Raji (cell line): ENCODE results near the gene TIMP1.

Experiments
- POLR2A ChIP-seq: IDR thresholded peaks from 2 replicates; pipeline ENCODE4 v1.6.1; 2011; ENCODE audit warnings: low read depth, low read length, control low read depth; ENCODE audit not compliant: insufficient read depth

TIMP1 gene

DNA sequence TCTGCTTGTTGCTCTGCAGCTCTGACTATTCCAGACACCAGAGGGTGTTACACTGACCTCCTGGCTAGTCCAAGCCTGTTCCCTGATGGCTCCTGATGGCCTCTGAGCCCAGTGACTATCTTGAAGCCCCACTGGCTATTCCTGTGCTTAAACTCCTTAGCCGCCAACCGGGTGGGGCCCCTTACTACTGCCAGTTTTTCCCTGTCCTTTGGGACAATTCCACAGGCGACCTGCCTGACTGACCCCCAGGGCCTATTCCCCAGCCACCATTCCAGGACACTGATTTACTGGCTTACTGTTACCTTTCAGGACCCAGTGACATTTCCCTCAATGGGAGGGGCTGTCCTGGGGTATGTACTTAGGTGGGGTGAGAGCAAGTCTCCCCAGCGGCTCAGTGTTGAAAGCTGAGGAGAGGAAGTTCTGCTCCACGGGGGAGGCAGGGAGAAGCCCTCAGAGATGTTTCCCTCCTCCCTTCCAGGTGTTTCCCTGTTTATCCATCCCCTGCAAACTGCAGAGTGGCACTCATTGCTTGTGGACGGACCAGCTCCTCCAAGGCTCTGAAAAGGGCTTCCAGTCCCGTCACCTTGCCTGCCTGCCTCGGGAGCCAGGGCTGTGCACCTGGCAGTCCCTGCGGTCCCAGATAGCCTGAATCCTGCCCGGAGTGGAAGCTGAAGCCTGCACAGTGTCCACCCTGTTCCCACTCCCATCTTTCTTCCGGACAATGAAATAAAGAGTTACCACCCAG lies 4.0 kb downstream of the TIMP1 start:
- no peak for TF ChIP-seq POLR2A

DNA sequence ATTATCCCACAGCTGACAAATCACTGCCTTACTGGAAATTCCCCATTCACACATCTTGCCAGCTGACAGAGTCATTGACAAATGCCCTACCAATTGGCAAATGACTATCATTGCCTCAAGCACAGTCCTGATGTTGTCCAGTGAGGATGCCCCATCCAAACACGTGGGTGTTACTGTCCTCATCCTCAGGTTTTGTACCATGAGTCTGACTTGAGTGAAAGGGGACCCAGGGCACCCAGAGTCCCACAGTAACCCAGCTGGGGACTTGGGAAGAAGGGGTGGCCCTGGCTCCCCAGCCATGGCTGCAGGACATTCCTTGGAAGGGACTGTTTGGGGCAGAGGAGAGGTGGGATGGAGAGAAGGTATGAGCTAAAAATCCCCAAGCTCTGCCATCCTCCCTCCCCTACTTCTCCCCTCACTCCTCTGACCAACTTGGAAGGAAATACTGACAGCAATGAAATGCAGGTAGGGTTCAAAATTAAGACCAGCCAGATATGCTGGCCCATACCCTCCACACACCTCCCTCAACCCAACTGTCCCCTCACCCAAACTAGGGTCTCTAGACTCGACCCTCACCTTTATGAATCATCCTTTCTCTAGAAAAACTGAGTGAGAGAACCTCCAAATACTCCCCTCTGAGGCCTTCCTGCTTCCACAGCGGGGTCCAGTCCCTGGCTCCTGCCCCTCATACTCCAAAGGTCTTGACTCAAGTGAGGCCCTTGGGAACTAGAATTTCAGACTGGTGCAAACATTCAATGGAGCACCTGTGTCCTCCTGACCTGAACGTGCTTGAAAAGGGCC lies 5.1 kb downstream of the TIMP1 start:
- no peak for TF ChIP-seq POLR2A

DNA sequence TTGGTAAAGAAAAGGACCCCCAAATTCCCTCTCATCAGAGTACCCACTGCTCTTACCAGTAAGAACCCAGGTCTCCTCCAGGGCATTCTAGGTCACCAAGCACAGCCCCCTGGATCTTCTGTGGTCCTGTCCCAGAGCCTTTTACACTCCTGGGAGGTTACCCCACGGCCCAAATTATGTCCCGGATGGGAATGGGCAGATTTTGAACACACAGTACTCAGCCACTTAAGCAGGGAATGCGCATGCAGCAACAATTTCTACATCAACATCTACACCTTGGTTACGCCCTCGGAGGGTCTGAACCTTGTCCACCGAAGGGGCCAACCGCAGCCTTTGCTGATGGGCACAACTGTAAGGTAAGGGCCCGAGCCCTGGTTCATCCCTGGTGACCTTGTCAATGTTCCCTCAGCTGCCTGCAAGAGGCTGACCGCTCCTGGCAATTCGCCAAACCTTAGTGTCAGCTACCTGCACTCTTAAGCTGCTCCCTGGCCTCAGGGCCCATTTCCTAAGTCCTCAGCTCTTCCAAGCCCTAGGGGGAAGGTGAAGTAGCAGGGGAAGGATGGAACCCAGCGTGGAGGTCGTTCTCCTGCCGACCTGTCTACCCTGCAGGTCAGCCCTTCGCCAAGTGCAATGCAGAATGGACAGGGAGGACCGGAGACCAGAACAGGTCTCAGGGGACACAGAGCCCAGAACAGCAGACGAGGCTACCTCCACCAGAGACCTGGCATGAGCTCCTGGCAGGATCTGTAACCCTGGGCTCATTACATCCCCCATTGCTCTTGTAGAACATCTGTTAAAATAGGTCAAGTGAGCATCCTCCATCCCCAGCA lies 5.9 kb downstream of the TIMP1 start:
- no peak for TF ChIP-seq POLR2A

DNA sequence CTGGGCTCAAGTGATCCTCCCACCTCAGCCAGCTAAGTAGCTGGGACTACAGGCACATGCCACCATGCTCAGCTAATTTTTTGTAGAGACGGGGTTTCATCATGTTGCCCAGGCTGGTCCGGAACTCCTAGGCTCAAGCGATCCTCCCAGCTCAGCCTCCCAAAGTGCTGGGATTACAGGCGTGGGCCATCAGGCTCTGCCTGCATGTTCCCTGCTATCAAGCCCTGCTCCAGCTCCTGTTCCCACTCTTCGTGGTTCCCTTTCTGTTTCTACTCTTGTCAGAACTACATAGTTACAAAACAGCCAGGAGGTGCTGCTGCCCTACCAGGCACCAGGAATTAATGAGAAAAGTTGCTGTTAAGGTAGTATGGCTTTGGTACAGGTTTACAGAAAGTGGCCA lies 8.7 kb downstream of the TIMP1 start:
- no peak for TF ChIP-seq POLR2A

DNA sequence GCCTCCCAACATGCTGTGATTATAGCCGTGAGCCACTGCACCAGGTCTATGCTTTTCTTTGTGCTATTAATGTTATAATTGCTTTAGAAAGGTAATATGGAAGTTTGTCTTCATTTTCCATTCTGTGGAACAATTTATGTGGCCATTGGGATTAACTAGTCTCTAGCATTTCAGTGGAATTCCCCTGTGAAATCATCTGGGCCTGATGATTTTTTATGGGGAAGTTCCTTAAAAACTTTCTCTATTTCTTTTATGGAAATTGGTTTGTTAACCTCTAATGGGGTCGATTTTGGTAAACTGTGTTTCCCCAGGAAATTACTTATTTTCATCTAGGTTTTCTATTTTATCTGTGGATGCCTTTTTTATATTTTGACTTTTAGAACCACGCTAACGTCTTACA lies 11.3 kb downstream of the TIMP1 start:
- TF ChIP-seq POLR2A = no peak

DNA sequence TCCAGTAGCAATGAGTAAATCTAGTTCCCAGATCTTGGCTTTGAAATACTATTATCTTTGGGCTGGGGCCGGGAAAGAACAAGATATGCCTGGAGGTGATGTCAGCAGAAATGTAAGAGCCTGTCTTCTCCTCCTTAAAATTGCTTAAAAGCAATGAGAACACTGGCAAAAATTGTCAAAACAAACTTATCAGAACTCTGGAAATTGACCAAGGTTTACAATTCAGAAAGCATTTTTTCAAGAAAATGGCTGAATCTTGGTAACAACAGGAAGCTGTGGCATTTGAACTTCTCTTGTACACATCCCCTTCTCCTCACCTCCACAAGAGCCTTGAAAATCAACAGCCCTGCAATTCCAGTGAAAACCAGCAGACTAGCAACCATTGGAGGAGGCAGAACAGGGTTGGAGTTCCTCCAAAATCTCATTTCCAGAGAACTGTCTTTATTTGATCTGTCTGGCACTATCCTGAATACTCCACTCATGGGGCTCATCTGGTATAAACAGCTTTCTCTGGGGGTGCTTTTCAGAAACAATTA lies 13.5 kb downstream of the TIMP1 start:
- TF ChIP-seq POLR2A = no peak

DNA sequence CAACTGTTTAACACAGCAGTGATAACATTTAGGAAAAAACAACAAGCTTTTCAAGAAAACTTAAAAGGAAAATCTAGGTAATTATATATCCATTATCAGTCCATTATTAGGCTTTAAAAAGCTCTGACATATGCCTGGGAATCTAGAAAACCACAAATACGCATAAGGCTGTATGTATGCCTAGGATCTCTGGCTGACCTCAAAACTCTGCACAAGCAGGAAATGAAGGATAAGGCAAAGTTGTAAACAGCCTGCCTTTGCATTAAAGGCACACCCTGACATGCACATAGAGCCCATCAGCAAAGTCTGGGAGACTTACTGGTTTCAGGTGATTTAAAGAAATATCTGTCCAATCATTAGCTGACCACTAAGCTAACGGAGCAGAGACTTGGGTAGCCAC lies 14.0 kb downstream of the TIMP1 start:
- no peak for TF ChIP-seq POLR2A

DNA sequence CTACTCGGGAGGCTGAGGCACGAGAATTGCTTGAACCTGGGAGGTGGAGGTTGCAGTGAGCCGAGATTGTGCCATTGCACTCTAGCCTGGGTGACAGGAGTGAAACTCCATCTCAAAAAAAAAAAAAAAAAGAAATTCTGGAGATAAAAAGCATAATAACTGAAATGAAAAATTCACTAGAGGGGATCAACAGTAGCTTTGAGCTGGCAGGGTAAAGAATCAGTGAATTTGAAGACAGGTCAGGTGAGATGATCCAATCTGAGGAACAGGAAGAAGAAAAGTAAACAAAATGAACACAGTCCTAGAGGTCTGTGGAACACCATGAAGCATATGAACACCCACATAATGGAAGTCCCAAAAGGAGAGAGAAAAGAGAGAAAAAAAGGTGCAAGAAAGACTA lies 15.0 kb downstream of the TIMP1 start:
- TF ChIP-seq POLR2A = no peak

DNA sequence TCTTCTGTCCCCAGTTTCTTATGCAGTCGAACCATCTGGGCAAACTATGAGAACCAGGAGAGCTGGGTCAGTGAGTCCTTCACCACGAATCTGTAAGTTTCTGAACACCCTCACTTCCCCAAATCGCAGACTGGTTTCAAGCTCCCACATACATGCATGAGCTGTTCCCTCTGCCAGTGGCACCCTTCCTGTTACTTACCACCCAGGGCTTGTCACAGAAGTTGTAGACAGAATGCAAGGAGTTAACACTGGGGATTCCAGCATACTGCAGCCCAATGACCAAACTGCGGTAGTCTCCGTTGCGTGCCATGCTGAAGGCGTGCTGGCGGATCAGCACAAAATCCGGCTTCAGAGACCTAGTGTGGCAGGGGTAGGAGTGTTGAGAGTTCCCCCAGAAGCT lies 22.8 kb downstream of the TIMP1 start:
- TF ChIP-seq POLR2A = no peak

DNA sequence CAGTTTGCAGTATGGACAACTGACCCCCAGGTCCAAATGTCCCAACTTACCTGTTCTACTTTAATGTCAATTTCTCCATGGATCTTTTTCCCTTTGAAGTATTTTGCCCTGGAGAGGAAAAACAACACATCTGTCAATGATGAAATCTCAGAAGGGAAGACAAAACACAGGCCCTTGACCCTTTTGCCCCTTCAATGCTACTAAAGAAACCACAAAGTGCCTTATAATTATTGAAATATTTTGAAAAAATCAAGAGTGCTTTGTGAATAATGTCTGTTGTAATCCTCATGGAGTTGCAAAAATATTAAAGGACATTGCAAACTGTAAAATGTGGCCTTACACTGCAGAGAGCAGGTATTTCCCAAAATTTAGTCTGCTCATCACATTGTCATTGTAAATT lies 24.9 kb downstream of the TIMP1 start:
- TF ChIP-seq POLR2A = no peak

DNA sequence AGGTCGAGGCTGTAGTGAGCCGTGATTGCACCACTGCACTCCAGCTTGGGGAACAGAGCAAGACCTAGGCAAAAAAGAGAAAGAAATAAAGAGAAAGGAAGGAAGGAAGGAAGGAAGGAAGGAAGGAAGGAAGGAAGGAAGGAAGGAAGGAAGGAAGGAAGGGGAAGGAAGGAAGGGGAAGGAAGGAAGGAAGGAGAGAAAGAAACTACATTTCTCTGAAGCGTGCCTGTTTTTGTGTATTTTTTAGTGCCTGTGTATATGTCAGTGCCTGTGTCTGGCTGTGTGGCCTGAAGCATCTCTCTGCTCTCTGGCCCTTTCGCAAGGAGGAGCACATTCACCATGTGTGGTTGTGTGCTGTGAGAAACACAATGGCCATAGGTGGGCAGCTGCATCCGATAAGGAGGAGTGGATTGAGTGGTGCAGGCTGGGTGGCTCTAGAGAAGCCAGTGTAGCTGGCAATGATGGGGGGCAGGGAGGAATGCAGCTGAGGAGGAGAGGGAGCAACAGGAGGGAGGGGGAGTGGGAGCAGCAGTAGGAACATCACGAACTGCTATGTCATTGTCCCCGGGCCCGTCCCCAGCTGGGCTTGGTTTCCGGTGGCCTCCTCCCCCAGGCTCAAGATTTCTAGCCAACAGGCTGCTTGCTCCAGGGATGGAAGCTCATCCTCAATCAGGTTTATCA lies 26.0 kb downstream of the TIMP1 start:
- no peak for TF ChIP-seq POLR2A

DNA sequence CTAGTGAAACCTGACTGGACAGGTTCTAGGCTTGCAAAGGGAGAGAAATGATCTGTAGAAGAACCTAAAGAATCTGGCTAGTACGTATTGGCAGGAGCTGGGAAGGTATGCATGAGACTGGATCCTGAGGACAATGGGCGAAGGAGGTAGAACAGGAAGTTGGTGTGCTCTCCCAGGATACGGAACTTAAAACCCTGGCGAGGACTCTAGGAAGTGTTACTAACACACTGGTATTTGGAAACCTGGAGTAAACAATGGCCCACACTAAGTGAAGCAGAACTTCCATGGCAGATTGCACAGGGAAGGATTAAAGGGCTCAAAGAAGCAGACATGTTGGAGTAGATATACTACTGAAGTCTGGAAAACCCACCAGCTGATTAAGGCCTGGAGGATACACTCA lies 28.3 kb downstream of the TIMP1 start:
- TF ChIP-seq POLR2A = no peak

DNA sequence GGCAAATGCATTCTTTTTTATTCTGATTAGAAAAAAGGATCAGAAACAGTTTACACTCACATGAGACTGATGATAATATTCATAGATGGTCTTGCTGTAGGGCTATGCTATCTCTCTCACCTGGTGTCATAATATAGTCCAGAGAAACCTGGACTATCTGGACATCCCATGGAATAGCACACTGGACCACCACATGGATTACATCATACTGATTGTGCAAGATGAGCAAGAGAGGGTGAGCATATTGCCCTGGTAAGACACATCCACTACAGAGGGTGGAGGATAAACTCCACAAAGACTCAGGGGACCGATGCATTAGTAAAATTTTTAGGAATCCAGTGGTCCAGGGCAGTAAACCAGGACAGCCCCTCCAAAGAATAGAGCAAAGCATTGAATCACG lies 29.3 kb downstream of the TIMP1 start:
- TF ChIP-seq POLR2A = no peak

DNA sequence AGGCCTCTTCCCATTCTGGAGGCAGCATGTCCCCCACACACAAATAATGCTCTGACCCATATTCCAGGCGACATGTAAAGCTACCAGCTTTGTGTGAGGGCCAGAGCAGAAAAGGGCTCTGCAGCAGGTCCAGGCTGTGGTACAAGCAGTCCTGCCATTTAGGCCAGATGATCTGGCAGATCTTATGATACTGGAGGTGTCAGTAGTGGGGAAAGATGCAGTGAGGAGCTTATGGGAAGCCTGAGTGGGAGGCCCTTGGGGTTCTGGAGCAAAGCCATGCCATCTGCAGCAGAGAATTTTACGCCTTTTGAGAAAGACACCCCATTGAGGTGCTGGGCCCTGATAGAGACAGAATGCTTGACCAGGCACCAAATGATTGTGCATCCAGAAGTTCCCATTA lies 29.7 kb downstream of the TIMP1 start:
- TF ChIP-seq POLR2A = no peak

DNA sequence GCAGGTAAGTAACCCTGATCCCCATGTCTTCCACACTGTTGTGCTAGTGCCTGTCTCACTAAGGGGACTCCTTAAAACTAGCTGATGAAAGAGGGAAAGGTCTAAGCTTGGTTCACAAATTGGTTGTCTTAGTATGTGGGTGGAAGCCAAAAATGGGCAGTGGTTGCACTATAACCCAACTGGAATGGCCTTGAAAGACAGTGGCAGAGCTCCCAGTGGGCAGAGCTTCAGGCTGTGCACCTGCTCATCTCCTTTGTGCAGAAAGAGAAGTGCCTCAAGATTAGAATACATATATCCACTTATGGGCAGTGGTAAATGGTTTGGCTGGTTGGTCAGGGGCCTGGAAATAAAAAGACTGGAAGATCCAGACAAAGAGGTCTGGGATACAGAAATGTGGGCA lies 30.2 kb downstream of the TIMP1 start:
- no peak for TF ChIP-seq POLR2A
